GM12864 (cell line): Measurements from ENCODE around the gene ITGA2B.

ENCODE experiments used
- DNase-seq: peaks from one replicate; pipeline ENCODE4 v3.0.0-alpha.2; 2011; ENCODE audit warnings: low read depth
- H3K4me3 ChIP-seq: 2 replicates; pipeline ENCODE4 v1.5.1; 2011; ENCODE audit warnings: mild to moderate bottlenecking, low read depth, low read length, control low read depth
- CTCF ChIP-seq: IDR thresholded peaks from 2 replicates; pipeline ENCODE4 v1.5.1; 2011; ENCODE audit warnings: low read depth, mild to moderate bottlenecking, moderate library complexity, low read length, control low read depth, inconsistent platforms; ENCODE audit errors: missing control alignments

ITGA2B gene

GRCh38 chr17:44384281-44384822, 5.1 kb downstream of the ITGA2B start:
- no peak overlapping the region for H3K4me3 ChIP-seq
- DNase-seq, result no peak
- TF ChIP-seq CTCF, result no peak

GRCh38 chr17:44383861-44384260, 5.6 kb downstream of the ITGA2B start:
- DNase-seq, result no peak
- no peak overlapping the region for H3K4me3 ChIP-seq
- no peak for TF ChIP-seq CTCF

GRCh38 chr17:44383363-44383762, 6.1 kb downstream of the ITGA2B start:
- TF ChIP-seq CTCF, result no peak
- no peak for DNase-seq
- no peak overlapping the region for H3K4me3 ChIP-seq

- no peak for TF ChIP-seq CTCF
These were observed 6.5 kb downstream of the ITGA2B start for GRCh38 chr17:44382917-44383316.

GRCh38 chr17:44381810-44382305, 7.6 kb downstream of the ITGA2B start:
- DNase-seq, result no peak
- no peak overlapping the region for H3K4me3 ChIP-seq
- TF ChIP-seq CTCF, result no peak

More at GRCh38 chr17:44382917-44383316, 6.5 kb downstream of the ITGA2B start:
- DNase-seq, result no peak
- H3K4me3 ChIP-seq, result no peak overlapping the region

GRCh38 chr17:44380767-44381166, 8.7 kb downstream of the ITGA2B start:
- no peak for DNase-seq
- H3K4me3 ChIP-seq, result no peak overlapping the region
- TF ChIP-seq CTCF, result no peak

GRCh38 chr17:44379887-44380286, 9.6 kb downstream of the ITGA2B start:
- DNase-seq, result no peak
- no peak for TF ChIP-seq CTCF
- H3K4me3 ChIP-seq, result no peak overlapping the region
